Measurements from ENCODE around the gene RXFP1. TPM values are rescaled to one million over a fixed set of nuclear protein-coding genes. Genes with fewer than 3 reads are reported as not detected.
"Not testable (repeated sequence)": the region's sequence is repeated elsewhere in the genome, so short reads cannot be mapped to it uniquely, and the experiment has no call there.

Gene RXFP1
- polyA plus RNA-seq, 3 donors, result 0.07 TPM; not detected in 1

GRCh38 chr4:158663255-158663654 is 141.6 kb downstream of the RXFP1 start:
- H3K27ac ChIP-seq (ENCODE audit: low read depth, low read length), result not testable (repeated sequence)
- WGBS, 3 donors, result 35 to 66% (median 47%) methylated on average over 4 of the region's 4 CpGs

- not testable (repeated sequence) for H3K27ac ChIP-seq (ENCODE audit: low read depth, low read length)
- 55 to 76% (median 58%) methylated on average over 8 of the region's 8 CpGs for WGBS, 3 donors
Measured at GRCh38 chr4:158663707-158664625, 142.3 kb downstream of the RXFP1 start.

- no peak overlapping the region for H3K27ac ChIP-seq (ENCODE audit: low read depth, low read length)
- whole genome bisulfite sequencing, 3 donors, result 98% methylated on average over 18 of the region's 18 CpGs
Measured at GRCh38 chr4:158664806-158665205, 143.1 kb downstream of the RXFP1 start.

- WGBS, 3 donors, result 89 to 94% (median 94%) methylated on average over 2 of the region's 2 CpGs
- no peak overlapping the region for H3K27ac ChIP-seq (ENCODE audit: low read depth, low read length)
Measured at GRCh38 chr4:158666892-158667291, 145.2 kb downstream of the RXFP1 start.

- H3K27ac ChIP-seq (ENCODE audit: low read depth, low read length), result no peak overlapping the region
- 85 to 87% (median 86%) methylated on average over 3 of the region's 3 CpGs for WGBS, 3 donors
Measured at GRCh38 chr4:158667651-158668198, 146.0 kb downstream of the RXFP1 start.

- 85 to 89% (median 88%) methylated on average over 7 of the region's 7 CpGs for WGBS, 3 donors
- no peak overlapping the region for H3K27ac ChIP-seq (ENCODE audit: low read depth, low read length)
Measured at GRCh38 chr4:158669310-158669709, 147.6 kb downstream of the RXFP1 start.

GRCh38 chr4:158670975-158671664 is 149.4 kb downstream of the RXFP1 start:
- H3K27ac ChIP-seq (ENCODE audit: low read depth, low read length), result no peak overlapping the region
- 0% methylated on average over 35 of the region's 35 CpGs for WGBS, 3 donors

- H3K27ac ChIP-seq (ENCODE audit: low read depth, low read length), result peak within 1 kb of the TSS; percentile 60
- WGBS, 3 donors, result 0% methylated on average over 18 to 20 of the region's 20 CpGs
Measured at GRCh38 chr4:158671665-158671914, 149.9 kb downstream of the RXFP1 start, which contains the start of gene C4orf46. Gene C4orf46 (minus strand): TSS chr4:158671887. CDS start chr4:158671801, 86 bp downstream.

GRCh38 chr4:158671915-158672806 is 150.5 kb downstream of the RXFP1 start, which contains the start of gene ETFDH:
Gene ETFDH (plus strand): TSS chr4:158672296. CDS start chr4:158672457, 161 bp downstream.
- WGBS, 3 donors, result 0 to 1% (median 0%) methylated on average over 59 to 60 of the region's 60 CpGs
- H3K27ac ChIP-seq (ENCODE audit: low read depth, low read length), result peak within 1 kb of the TSS; percentile 60

- WGBS, 3 donors, result 61 to 88% (median 83%) methylated on average over 3 of the region's 3 CpGs
Measured at GRCh38 chr4:158673633-158674032, 152.0 kb downstream of the RXFP1 start.

GRCh38 chr4:158676076-158676475 is 154.4 kb downstream of the RXFP1 start:
- no peak overlapping the region for H3K27ac ChIP-seq (ENCODE audit: low read depth, low read length)
- WGBS, 3 donors, result 76 to 89% (median 80%) methylated on average over 5 of the region's 5 CpGs

More at GRCh38 chr4:158673633-158674032, 152.0 kb downstream of the RXFP1 start:
- no peak overlapping the region for H3K27ac ChIP-seq (ENCODE audit: low read depth, low read length)

GRCh38 chr4:158678767-158679166 is 157.1 kb downstream of the RXFP1 start:
- H3K27ac ChIP-seq (ENCODE audit: low read depth, low read length), result no peak overlapping the region
- WGBS, 3 donors, result 95 to 97% (median 96%) methylated on average over 2 of the region's 2 CpGs

- WGBS, 3 donors, result 55 to 77% (median 61%) methylated on average over 1 of the region's 1 CpG
- H3K27ac ChIP-seq (ENCODE audit: low read depth, low read length), result no peak overlapping the region
Measured at GRCh38 chr4:158681629-158682028, 159.9 kb downstream of the RXFP1 start.

- no peak overlapping the region for H3K27ac ChIP-seq (ENCODE audit: low read depth, low read length)
- WGBS, 3 donors, result 28 to 63% (median 44%) methylated on average over 2 of the region's 2 CpGs
Measured at GRCh38 chr4:158682066-158682465, 160.4 kb downstream of the RXFP1 start.

GRCh38 chr4:158688813-158689212 is 167.1 kb downstream of the RXFP1 start:
- no peak overlapping the region for H3K27ac ChIP-seq (ENCODE audit: low read depth, low read length)
- 74 to 82% (median 80%) methylated on average over 1 of the region's 1 CpG for WGBS, 3 donors

All from adipose tissue (tissue), 3 donors.